Kidney tubule cell (primary cell): ENCODE measurements around the gene FNDC3B.
"Not testable (repeated sequence)": the region's sequence is repeated elsewhere in the genome, so short reads cannot be mapped to it uniquely, and the experiment has no call there.

ENCODE experiments used
- DNase-seq: peaks from one replicate; pipeline ENCODE4 v3.0.0-alpha.2; 2018; ENCODE audit warnings: low spot score

Gene FNDC3B

DNA sequence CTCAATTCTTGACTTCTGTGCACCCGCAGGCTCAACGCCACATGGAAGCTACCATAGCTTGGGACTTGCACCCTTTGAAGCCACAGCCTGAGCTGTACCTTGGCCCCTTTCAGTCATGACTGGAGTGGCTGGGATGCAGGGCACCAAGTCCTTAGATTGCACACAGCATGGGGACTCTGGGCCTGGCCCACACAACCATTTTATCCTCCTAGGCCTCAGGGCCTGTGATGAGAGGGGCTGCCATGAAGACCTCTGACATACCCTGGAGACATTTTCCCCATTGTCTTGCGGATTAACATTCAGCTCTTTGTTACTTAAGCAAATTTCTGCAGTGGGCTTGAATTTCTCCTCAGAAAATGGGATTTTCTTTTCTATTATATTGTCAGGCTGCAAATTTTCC lies 203.1 kb downstream of the FNDC3B start:
- DNase-seq: not testable (repeated sequence)

DNA sequence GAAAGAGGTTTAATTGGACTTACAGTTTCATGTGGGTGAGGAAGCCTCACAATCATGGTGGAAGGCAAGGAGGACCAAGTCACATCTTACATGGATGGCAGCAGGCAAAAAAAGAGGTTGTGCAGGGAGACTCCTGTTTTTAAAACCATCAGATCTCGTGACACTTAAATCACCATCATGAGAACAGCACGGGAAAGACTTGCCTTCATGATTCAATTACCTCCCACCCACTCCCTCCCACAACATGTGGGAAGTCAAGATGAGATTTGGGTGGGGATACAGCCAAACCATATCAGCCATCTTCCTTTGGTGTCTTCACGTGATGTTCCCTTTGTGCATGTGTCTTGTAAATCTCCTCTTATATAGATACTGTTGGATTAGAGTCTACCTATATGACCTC lies 204.0 kb downstream of the FNDC3B start:
- DNase-seq: not testable (repeated sequence)

GRCh38 chr3:172244011-172244410 lies 204.6 kb downstream of the FNDC3B start:
- DNase-seq: peak; percentile 90

DNA sequence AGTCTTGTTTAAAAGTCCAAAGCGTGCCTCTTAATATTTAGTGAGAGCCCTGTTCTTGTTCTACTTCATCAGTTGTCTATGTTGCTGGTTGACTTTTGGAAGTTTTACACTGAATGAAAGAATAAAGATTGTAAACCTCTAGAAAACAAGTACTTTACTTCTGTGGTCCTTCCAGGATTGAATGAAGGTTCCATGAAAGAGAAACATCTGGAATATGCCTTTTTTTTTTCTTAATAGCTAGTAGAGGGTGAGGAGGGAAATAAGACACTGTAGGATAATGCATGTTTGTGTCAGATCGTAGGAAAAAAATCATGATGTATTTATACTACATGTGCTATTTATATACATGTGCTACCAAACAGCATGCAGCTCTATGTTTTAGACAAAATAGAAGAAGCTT lies 205.9 kb downstream of the FNDC3B start:
- DNase-seq: no peak

DNA sequence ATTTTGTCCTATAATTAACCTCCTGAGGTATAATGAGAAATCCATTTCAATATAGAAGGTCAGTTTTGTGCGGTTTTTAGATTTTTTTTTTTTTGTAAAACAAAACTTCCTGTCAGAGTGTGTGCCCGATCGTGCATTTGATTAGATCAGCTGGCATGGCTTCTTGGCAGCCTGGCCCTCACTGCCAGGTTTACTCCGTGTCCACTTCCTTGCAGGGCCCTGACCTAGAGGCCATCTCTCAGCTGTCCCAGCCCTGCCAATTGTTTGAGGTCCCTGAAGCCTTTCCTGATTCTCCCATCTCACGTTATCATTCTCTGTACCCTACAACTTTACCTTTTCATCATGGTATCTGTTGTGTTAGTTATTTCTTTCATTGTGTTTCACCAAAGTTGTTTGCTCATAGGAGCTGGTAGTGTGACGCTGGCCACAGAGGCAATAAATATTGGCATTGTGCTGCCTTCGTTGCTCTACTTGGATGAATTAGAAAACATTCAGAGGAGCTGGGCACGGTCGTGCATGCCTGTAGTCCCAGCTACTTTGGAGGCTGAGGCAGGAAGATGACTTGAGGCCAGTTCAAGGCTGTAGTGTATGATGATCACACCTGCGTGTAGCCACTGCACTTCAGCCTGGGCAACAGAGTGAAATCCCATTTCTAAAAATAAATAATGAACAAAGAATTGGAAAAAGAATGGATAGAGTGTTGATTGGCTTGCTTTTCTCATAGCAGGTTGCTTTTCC lies 206.9 kb downstream of the FNDC3B start:
- DNase-seq: peak; percentile 47

DNA sequence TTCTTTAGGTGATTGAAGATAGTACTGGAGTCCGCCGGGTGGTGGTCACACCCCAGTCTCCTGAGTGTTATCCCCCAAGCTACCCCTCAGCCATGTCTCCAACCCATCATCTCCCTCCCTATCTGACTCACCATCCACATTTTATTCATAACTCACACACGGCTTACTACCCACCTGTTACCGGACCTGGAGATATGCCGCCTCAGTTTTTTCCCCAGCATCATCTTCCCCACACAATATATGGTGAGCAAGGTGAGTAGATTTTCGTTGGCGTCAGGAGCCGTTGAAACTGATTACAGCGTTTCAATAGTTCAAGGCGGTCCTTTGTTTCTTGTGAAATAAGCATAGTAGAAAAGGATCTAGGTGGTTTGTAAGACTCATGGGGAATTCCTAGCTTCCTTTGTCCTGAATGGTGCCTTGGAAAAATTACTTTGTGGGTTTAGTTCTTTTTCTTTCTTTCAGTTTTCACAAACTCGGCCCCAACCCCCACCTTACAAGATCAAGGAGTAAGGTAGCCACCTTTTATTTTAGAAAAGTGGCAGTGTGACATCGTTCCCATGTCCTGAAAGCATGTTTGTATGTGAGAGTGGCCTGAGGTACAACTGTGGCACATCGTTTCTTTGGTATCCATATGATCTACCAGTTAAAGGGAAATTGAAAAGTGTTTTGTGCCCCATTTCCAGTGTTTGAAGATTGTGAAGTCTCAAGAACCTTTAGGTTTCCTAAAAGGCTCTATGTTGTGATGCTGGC lies 208.3 kb downstream of the FNDC3B start:
- DNase-seq: peak; percentile 33

DNA sequence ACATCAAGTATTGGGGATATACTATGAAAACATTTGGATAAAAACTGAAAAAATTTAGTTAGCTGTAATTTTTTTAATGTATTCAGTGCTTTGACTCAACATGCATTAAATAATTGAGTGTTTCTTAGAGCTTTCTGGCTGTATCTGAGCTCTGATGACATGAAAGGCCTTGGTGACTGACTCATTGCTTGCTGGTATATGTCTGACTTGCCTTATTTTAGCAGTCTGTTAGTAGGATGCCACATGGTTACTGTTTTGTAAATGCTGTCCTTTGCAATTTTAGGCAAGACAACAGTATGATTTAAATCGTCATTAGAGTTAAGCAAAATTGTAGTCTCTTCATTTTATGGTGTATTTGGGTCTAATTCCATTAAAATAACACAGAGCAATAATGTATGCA lies 209.7 kb downstream of the FNDC3B start:
- peak; percentile 61 for DNase-seq

- DNase-seq: no peak
Observed at GRCh38 chr3:172251211-172251610, 211.8 kb downstream of the FNDC3B start.

GRCh38 chr3:172253200-172253599 lies 213.8 kb downstream of the FNDC3B start:
- no peak for DNase-seq

DNA sequence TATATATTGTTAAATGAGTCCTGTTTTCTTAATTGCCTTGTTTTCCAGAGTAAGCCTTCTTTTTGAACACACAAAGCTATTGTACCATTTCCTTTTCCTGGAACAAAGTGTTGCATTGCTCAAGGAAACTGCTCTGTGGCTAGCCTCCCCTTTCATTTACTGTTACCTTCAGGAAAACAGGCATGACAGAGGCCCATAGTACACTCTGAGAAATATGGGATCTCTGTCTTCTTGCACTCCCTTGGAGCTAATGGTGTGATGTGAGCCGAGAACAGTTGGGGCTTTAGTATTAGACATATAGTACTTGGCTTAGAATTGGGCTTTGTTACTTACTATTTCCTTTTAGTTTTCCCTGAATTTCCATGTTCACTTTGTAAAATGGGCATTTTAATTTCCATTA lies 215.2 kb downstream of the FNDC3B start:
- no peak for DNase-seq

GRCh38 chr3:172255321-172255720 lies 215.9 kb downstream of the FNDC3B start:
- DNase-seq: peak; percentile 45

GRCh38 chr3:172256101-172256734 lies 216.8 kb downstream of the FNDC3B start:
- DNase-seq: no peak

DNA sequence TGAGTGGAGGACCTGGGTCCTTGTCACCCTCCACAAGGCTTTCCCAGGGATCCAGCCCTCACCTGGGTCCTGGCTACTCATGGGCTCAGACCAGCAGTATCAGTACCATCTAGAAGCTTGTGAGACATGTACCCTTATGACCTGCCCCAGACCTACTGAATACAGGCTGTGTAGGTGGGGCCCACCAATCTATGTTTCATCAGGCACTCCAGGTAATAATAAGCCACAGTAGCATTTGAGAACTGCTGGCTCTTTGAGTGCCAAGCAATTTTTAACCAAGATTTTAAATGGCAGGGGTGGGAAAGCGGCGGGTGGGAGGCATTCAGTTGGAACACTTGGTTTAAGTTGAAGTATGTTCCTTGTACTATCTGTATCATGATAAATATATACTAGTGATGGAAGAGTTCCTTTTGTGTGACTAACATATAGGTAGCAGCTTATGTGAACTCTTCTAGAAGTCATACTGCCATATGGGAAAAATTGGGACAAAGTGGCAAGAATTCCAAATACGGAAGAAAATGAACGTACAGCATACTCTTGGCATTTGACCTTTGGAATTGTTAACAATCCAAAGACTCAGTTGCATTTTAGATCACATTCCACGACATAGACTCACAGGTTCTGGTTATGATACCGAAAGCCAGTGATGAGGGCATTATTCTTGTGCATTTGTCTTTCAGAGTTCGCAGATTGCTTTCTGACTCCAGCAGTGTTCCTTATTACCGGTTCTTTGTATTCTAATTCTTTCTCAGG lies 218.4 kb downstream of the FNDC3B start:
- DNase-seq: peak; percentile 89

DNA sequence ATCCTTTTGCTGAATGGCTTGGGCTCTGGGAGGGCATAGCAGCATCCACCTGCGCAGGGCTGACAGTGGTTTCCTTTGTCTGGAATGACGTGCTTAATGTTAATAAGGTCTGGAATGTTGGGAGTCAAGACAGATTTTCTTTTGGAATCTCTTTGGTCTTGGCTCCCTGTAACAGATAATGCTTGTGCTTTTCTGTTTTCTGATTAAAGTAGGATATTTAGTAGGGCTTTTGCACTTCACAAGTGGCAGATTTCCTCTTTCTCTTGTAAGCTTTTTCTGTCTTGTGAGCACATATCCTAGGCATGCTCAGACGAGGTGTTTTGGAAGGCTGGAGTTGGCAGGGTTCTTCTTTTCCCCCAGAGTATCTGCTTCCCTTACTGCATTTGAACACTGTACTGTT lies 219.2 kb downstream of the FNDC3B start:
- peak; percentile 56 for DNase-seq

- no peak for DNase-seq
Observed at GRCh38 chr3:172259111-172259541, 219.7 kb downstream of the FNDC3B start.

- DNase-seq: no peak
Observed at GRCh38 chr3:172259726-172260248, 220.4 kb downstream of the FNDC3B start.

- peak; percentile 56 for DNase-seq
Observed at GRCh38 chr3:172260381-172260780, 221.0 kb downstream of the FNDC3B start.

DNA sequence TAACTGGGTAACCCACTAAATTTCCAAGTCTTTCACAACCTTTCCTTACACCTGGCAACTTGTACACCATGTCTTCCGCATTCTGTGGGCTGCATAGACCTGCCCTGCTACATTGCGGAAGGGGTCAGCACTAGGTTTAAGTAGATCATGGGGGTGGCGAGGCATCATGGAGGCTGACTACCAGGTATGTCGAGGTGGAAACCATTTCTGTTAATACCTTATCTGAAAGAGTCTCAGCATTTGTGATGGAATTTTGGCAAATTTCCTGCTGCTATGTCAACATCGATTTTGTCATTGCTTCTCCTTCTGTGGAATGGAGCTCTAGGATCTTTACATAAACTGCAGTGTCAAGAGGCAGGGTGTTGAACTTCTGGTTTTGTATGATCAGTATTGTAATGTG lies 221.7 kb downstream of the FNDC3B start:
- peak; percentile 83 for DNase-seq

DNA sequence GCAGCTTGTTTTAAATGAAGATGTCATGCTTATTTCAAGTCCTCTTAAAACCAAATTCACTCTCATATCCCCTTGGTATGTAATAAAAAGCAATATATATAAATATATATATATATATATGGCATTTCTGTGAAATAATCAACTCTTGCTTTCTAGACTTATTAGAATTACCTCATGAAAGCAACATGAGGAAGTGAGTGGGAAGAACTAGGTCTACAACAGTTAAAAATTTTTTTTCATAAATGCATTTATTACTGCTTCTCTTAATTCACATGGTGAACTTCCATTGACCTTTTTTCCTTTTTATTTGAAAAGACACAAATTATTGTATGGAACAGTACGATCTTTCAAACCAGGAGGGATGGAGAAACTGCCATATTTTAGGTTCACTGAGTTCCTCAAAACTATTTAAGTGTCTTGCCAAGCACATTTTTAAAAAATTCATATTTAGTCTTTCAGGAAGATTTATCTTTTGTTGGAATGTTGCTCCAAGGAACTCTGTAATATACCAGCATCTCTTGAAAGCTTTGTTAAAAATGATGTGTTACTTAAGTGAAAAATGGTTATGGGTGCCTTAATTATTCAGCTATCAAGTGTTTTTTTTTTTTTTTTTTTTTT lies 223.7 kb downstream of the FNDC3B start:
- no peak for DNase-seq

DNA sequence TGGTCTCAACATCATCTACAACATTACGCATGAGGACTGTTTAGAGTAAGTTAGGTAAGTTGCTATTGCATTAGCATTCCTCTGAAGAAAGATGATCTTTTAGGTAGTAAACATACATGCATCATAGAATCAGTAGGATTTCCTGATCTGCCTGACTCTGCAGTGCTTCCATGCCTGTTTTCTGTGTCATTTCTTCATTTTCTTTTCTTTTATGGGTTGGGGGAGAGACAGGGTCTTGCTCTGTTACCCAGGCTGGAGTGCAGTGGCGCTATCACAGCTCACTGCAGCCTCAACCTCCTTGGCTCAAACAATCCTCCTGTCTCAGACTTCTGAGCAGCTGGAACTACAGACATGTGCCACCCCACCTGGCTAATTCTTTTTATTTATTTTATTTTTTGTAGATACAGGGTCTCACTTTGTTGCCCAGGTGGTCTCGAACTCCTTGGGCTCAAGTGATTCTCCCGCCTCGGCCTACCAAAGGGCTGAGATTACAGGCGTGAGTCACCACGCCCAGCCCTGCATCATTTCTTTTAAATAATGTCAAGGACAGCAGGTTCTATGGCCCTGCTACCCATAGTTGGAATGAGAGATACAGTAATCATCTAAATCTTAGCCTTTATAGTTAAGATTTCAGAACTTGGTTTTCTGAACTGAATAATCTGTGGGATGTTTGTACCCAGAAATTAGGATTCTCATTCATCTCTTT lies 224.6 kb downstream of the FNDC3B start:
- no peak for DNase-seq

GRCh38 chr3:172266103-172266502 lies 226.7 kb downstream of the FNDC3B start:
- DNase-seq: no peak
